NCI-H460 (cell line): ENCODE measurements around the gene TYK2. TPM values are rescaled to one million over a fixed set of nuclear protein-coding genes. Genes with fewer than 3 reads are reported as not detected.
"Not testable (repeated sequence)": the region's sequence is repeated elsewhere in the genome, so short reads cannot be mapped to it uniquely, and the experiment has no call there.

Experiments
- DNase-seq: peaks from one replicate; pipeline ENCODE4 v3.0.0-alpha.2; 2016; ENCODE audit warnings: low read depth; ENCODE audit errors: extremely low read depth
- total RNA-seq: library from RNA; depleted of rRNA; stranded (reverse); fragments of >200 nt; shearing (Covaris generic); gene quantifications from 2 replicates; pipeline ENCODE4 v1.2.3, GENCODE V29; 2014

TYK2 gene
- total RNA-seq, 1 experiment from 2014 or later, result 43.4 TPM

DNA sequence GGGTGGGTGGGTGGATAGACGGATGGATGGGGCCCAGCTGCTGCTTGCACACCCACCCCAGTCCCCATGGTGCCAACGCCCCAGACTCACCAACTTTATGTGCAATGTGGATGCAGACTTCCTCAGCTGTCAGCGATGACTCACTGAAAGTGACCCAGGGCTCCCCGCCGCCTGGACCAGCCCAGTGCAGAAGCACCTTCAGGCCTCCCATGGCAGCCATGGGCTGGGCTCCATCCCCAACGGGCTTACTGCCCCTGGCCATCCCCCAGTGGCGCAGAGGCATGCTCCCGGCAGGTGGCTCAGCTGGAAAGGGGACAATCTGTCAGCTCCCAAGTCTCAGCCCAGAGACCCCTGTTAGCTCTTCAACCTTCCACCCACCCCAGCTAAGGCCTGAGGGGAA is 2.2 kb downstream of the TYK2 start:
- no peak for DNase-seq

DNA sequence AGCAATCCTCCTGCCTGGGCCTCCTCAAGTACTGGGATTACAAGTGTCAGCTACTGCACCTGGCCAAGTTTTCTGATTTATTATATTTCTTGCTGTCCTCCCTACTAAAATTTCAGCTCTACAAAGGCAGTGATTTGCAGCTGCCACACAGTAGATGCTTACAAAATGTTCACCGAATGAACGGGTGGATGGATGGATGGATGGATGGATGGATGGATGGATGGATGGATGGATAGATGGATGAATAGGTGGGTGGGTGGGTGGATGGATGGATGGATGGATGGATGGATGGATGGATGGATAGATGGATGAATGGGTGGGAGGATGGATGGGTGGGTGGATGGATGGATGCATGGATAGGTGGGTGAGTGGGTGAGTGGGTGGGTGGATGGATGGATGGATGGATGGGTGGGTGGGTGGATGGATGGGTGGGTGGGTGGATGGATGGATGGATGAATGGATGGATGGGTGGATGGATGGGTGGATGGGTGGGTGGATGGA is 3.2 kb downstream of the TYK2 start:
- not testable (repeated sequence) for DNase-seq

DNA sequence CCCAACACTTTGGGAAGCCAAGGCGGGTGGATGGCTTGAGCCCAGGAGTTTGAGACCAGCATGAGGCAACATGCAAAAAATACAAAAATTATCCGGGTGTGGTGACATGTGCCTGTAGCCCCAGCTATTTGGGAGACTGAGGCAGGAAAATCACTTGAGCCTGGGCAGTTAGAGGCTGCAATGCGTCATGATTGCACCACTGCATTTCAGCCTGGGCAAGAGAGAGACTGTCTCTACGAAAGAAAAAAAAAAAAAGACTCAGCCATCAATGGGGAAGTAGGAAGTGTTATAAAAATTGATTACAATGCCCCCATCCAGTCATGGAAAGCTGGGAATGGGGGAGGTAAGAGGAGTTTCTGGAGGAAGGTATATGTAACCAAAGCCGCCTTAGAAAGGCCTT is 5.4 kb downstream of the TYK2 start:
- no peak for DNase-seq

DNA sequence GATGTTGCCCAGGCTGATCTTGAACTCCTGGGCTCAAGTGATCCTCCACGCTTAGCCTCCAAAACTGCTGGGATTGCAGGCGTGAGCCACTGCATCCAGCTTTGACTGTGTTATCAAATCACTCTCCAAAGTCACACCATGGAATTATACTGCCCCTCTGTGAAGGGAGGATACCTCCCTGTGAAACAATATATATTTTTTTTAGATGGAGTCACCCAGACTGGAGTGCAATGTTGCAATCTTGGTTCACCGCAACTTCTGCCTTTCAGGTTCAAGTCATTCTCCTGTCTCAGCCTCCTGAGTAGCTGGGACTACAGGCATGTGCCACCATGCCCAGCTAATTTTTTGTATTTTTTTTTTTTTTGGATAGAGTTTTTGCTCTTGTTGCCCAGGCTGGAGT is 7.7 kb downstream of the TYK2 start:
- no peak for DNase-seq

DNA sequence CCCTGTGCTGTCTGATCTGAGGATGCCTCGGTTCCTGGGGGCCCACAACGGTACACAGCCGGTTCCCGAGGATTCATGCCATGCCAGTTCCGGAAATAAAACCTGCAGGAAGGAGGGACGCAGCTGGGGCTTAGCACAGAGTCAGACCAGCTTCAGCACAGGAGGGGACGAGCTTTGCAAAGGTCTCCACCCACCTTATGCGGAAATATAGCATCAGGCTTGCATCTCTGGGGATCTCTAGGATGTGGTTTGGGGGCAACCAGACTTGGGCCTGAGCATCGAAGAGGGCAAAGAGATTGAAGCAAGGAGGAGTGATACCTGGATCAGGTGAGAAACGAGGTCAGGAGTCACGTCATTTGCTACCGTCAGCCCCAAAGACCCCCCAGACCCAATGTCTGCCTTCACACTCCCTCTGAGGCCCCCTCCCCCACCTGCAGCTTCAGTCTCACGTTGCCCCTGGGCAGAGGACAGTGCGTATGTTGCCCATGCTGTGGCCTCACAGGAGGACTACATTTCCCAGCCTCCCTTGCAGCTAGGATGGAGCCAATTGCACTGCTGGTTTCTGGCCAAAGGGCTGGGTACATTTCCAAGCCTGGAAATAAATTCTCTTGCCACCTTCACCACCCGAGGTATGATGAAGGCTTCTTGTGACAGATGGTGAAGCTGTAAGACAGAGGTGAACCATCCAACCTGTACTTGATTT is 12.1 kb downstream of the TYK2 start:
- DNase-seq, result no peak

DNA sequence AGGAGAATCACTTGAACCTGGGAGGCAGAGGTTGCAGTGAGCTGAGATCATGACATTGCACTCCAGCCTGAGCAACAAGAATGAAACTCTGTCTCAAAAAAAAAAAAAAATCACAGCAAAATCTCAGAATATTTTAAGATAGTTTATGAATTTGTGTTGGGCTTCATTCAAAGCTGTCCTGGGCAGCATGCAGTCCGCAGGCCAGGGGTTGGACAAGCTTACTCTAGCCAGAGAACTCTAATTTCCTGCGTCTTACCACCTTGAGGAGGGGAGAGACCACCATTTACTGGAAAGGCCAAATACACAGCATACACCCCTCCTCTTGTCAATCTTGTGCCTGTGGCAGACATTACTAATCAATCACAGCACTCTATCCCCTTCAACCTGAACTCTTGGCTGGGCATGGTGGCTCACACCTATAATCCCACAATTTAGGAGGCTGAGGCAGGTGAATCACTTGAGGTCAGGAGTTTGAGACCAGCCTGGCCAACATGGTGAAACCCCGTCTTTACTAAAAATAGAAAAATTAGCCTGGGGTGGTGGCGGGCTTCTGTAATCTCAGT is 13.3 kb downstream of the TYK2 start:
- not testable (repeated sequence) for DNase-seq

DNA sequence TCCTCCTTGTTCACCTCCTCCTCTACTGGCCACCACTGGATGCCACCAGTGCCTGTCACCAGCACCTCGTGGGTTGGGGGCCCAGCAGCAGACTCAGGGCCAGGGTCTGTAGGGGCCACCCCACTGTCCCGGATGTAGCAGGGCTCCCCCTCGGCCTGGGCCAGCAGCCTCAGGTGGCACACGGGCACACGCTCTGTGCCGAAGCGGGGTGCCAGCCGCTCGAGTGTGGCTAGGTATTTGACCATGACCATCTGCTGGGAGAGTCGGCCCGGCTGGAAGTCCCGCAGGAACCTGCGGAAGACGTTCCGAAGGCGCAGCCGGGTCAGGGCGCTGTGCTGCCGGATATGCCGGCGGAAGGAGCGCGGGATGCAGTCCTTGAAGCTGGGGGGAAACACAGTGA is 14.9 kb downstream of the TYK2 start:
- no peak for DNase-seq

DNA sequence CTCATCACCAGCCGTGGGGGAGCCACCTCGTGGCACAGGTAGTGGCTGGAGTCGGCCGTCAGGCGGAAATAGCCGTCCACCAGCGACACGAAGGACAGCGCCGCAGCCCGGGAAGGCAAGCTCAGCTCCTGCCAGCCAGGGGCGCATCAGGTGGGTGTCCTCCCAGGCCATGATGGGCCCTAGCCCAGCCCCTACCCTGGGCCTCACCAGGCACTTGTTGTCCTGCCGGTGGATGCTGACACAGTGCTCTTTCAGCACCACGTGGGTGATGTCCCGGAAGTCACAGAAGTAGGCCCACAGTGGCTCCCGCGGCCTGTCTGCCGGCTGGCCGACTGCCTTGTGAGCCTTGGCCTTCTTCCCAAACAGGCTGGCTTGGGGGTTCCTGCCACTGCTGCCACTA is 15.7 kb downstream of the TYK2 start:
- no peak for DNase-seq

DNA sequence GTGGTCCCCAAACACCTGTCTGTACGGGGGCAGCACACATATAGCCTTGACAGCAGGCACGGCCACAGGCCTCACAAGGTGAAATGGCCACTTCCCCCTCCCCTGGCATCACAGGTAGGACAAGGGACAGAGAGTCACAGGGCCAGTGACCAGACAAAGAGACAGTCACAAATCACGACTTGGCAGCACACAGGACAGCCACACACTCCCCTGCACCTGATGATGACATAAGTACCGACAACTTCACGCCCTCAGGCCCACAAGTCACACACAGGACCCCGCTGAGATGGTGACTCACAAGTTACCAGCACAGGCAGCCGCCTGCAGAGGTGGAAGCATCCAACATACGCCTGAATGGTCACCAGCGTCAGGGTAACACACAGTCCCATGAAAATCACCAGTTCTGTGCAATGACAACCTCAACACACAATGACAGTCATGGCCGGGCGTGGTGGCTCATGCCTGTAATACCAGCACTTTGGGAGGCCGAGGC is 16.5 kb downstream of the TYK2 start:
- no peak for DNase-seq

DNA sequence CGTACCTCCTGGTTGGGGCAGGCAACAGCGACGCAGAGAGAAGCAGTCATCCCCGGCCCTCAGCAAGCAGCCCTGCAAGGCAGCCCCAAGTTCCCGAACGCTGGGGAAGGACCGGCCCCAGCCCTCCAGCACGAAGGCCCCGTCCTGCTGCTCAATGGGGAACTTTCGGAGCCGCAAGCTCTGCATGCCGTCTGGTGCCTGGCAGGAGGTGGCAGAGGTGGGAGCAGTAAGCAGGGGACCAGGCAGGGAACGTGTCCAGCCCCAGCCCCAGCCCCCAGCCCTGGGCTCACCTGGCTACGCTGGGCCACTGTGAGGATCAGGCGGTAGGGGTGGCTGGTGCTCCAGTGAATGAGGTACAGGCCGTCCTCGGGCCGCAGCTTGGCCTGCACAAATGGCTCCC is 18.1 kb downstream of the TYK2 start:
- no peak for DNase-seq

DNA sequence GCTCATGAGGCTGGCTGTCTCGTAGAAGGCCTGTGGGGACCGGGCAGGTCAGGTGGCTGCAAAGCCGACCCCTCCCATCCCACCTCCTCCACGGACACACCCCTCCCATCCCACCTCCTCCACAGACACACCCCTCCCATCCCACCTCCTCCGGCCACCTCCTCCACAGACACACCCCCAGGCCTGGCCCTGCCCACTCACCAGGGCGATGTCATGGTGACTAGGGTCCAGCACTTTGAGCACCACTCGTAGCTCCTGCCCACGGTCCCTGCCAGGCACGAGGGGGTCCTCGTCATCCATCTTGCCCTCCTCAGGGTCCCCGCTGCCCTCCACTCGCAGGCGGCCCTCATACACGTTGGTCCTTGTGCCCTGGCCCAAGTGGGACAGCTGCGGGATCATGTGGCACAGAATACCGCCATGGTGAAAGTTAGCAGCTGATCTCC is 18.8 kb downstream of the TYK2 start:
- no peak for DNase-seq

DNA sequence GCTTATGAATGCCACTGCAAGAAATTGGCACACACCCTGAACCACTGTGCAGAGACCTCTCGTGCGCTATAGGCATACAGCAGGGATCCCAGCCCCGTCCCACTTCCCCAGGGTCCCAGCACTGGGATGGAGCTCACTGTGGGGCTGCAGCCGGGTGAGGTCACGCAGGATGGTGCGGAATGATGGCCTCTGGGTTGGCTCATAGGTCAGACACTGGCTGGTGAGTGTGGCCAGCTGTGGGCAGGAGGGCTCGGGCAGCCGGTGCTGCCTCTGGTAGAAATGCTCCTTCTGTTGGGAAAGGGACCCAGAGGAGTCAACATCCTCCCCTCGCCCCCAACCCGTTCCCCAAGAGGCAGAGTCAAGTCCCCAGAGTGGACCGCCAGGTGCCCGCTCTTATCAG is 23.9 kb downstream of the TYK2 start:
- DNase-seq, result no peak

DNA sequence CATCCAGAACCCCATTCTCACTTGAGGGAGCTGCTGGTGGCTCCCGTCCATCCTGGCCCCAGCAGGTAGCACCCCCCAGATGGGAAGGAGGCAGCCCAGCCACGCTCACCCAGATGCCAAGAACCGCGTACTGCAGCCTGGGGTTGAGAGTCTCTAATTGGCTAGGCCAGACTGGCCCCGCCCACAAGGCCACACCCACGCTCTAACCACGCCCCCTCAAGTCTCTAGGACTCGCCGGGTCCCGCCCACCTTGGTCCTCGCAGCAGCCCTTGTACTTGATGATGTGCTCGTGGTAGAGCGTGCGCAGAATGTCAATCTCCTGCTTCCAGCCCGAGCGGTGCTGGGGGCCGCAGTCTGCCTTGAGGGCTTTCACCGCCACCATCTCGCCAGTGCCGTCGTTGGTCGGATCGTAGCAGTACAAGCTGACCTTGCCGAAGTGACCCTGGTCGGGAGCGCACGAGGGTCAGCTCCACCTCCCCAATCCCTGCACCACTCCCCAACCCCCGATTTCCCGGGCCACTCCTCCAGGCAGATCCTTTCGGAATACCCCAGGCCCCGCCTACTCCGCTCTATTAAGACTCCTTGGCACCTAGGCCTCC is 26.5 kb downstream of the TYK2 start:
- DNase-seq, result no peak

DNA sequence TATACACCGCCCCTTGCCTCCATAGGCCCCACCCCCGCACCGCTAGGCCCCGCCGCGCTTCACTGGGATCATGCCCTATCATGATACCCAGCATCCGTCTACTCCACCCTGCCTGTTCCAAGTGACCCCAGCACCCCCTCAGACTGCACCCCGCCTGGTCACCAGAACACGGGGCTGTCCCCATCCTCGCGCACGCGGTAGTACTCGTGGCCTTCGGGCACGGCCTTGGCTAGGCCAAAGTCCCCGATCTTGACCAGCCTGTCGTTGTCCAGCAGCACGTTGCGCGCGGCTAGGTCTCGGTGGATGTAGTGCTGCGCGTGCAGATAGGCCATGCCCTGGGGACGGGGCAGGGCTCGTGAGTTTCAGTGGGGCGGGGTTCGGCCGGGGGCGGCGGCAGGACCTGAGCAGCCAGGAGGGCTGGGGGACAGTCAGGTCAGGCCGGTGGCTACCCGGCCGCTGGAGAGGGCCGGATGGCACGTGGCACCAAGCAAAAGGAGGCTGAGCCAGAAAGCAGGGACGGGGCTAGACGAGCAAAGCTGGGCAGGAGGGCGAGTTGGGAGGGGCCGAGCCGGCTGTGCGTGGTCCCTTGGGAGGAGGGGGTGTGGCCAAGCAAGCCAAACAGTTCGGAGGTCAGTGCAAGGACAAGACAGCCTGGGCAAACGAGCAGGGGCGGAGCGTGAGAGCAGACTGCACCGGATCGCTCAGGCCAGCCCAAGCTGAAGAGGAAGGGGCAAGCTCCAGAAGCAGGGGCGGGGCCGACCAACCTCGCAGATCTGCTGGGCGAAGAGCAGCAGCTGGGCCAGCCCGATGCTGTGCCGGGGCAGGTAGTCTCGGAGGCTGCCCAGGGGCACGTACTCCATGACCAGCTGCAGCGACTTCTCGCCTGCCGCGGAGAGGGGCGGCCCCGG is 27.4 kb downstream of the TYK2 start:
- DNase-seq, result no peak

DNA sequence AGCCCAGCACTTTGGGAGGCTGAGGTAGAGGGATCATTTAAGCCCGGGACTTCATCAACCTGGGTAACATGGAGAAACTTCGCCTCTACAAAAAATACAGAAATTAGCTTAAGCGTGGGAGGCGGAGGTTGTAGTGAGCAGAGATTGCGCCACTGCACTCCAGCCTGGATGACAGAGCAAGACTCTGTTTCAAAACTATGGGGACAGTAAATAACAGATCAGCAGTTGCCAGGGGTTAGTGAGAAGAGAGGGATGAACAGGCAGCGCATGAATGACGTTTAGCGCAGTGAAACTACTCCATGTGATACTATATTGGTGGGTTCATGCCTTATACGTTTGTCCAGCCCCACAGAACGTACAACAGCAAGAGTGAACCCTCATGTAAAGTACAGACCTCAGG is 33.9 kb downstream of the TYK2 start:
- no peak for DNase-seq

DNA sequence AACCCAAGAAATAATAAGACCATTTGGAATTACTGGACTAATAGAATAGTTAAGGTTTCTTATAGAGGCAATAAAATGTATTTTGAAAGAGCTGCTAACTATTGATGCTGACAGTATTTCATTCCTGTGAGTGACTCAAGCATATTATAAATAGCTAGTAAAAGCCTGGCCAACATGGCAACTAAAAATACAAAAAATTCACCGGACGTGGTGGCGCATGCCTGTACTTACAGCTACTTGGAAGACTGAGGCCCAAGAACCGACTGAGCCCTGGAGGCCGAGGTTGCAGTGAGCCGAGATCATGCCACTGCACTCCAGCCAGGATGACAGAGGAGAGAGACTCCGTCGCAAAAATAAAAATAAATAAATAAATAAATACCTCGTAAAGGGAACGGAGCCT is 35.6 kb downstream of the TYK2 start:
- no peak for DNase-seq

DNA sequence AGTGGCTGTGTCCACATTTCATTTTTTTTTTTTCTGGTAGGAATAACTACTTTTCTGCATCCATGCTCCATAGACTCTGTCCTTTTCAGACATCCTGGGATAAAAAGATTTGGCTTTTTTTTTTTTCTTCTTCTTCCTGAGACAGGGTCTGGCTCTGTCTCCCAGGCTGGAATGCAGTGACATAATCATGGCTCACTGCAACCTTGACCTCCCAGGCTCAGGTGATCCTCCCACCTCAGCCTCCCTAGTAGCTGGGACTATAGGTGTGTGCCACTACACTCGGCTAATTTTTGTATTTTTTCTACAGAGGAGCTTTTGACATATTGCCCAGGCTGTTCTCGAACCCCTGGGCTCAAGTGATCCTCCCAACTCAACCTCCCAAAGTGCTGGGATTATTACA is 36.9 kb downstream of the TYK2 start:
- DNase-seq, result no peak

DNA sequence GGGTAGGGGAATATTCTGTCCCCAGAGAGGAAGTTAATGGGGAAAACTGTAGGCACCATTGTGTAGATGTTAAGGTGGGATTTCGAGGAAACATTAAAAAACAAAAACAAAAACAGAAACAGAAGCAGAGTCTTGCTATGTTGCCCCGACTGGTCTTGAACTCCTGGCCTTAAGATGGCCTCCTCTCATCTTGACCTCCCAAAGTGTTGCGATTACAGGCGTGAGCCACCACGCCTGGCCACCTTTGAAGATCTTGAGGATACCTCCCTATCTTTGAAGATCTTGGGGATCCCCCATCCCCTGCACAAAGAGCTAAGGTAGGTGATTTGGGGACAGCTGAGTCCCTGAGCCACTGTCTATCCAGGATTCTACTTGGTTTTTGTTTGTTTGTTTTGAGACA is 40.4 kb downstream of the TYK2 start:
- DNase-seq, result no peak

DNA sequence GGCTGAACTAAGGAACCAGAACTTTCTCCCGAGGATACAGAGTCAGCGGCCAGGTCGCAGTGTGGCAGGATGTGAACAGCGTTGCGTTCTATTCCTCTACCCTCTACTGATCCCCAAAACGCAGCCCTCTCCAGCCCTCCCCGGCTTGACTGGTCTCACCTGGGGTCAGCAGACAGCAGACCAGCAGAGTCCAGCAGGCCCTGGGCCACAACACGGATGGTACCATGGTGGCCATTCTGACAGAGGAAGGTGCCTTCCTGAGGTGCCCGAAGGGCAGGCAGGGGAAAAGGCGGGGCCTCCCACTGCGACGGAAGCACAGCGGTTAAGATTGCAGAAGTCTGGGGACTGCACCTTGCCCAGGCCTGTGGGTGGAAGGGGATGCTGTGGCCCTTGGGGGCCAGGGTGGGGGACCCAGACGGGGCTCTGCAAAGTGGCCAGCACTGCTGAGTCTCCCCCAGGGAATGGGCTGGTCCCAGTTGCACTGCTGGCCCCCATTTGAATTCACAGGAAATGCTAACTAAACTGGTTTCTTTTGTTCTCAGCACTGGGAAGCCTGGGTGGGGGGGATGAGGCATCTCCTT is 40.9 kb downstream of the TYK2 start, which contains the start of gene ICAM3:
Gene ICAM3, minus strand, starts transcription at position 245 of the 581 bp plus-strand sequence. Its CDS starts 10 bp downstream, at position 235.
- DNase-seq, result no peak

DNA sequence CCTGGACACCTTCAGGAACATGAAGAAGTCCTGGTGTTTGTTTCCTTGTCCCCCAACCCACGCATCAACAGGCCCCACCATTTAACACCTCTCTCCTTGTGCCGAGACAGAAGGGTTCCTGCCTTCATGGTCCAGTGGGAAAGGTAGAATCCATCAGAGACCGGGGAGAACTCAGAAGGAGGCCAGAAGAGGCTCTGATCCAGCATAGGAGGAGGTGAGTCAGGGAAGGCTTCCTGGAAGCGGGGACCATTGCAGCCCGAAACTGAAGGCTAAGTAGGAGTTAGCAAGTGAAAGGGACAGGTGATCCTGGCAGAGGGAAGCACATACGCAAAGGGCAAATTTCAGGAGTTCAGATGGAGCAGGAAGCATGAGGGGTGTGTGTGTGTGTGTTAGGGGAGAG is 41.4 kb downstream of the TYK2 start:
- no peak for DNase-seq
